ENCODE measurements around the gene PER3.

PER3 gene

GRCh38 chr1:7783826-7784491 lies at the start of gene PER3:
Gene PER3 (plus strand): TSS chr1:7784291. CDS start chr1:7784878, 587 bp downstream.
- DNase-seq (ENCODE audit: low spot score), result peak; percentile 98
- in situ Hi-C loops (cut with MboI; ENCODE audit: low pct_unique_long_range_greater_than_20kb, low sequenced_read_pairs, unreplicated experiment), result no loop called here
- no peak for TF ChIP-seq CTCF (IDR thresholded peaks at IDR 0.05; ENCODE audit: extremely low read depth, insufficient read depth, missing control alignments)

GRCh38 chr1:7738044-7738443 lies 46.0 kb upstream of the PER3 start:
- no peak for TF ChIP-seq CTCF (IDR thresholded peaks at IDR 0.05; ENCODE audit: extremely low read depth, insufficient read depth, missing control alignments)
- in situ Hi-C loops (cut with MboI; ENCODE audit: low pct_unique_long_range_greater_than_20kb, low sequenced_read_pairs, unreplicated experiment), result no loop called here
- no peak for DNase-seq (ENCODE audit: low spot score)

- DNase-seq (ENCODE audit: low spot score), result no peak
- in situ Hi-C loops (cut with MboI; ENCODE audit: low pct_unique_long_range_greater_than_20kb, low sequenced_read_pairs, unreplicated experiment), result no loop called here
- TF ChIP-seq CTCF (IDR thresholded peaks at IDR 0.05; ENCODE audit: extremely low read depth, insufficient read depth, missing control alignments), result no peak
These were observed 40.7 kb upstream of the PER3 start for GRCh38 chr1:7743346-7743745.

- no peak for TF ChIP-seq CTCF (IDR thresholded peaks at IDR 0.05; ENCODE audit: extremely low read depth, insufficient read depth, missing control alignments)
- in situ Hi-C loops (cut with MboI; ENCODE audit: low pct_unique_long_range_greater_than_20kb, low sequenced_read_pairs, unreplicated experiment), result no loop called here
- DNase-seq (ENCODE audit: low spot score), result no peak
These were observed 39.2 kb upstream of the PER3 start for GRCh38 chr1:7744882-7745281.

GRCh38 chr1:7745783-7746182 lies 38.3 kb upstream of the PER3 start:
- in situ Hi-C loops (cut with MboI; ENCODE audit: low pct_unique_long_range_greater_than_20kb, low sequenced_read_pairs, unreplicated experiment), result no loop called here
- DNase-seq (ENCODE audit: low spot score), result no peak

GRCh38 chr1:7747605-7748004 lies 36.5 kb upstream of the PER3 start:
- no peak for TF ChIP-seq CTCF (IDR thresholded peaks at IDR 0.05; ENCODE audit: extremely low read depth, insufficient read depth, missing control alignments)
- in situ Hi-C loops (cut with MboI; ENCODE audit: low pct_unique_long_range_greater_than_20kb, low sequenced_read_pairs, unreplicated experiment), result no loop called here

More at GRCh38 chr1:7745783-7746182, 38.3 kb upstream of the PER3 start:
- no peak for TF ChIP-seq CTCF (IDR thresholded peaks at IDR 0.05; ENCODE audit: extremely low read depth, insufficient read depth, missing control alignments)

More at GRCh38 chr1:7747605-7748004, 36.5 kb upstream of the PER3 start:
- DNase-seq (ENCODE audit: low spot score), result no peak

All from GM13977 (cell line).